ENCODE measurements around the gene SCN4A.
A peak's percentile ranks its signal among the peaks of the same experiment; 100 is the strongest.
"Not testable (repeated sequence)": the region's sequence is repeated elsewhere in the genome, so short reads cannot be mapped to it uniquely, and the experiment has no call there.

Gene SCN4A

DNA sequence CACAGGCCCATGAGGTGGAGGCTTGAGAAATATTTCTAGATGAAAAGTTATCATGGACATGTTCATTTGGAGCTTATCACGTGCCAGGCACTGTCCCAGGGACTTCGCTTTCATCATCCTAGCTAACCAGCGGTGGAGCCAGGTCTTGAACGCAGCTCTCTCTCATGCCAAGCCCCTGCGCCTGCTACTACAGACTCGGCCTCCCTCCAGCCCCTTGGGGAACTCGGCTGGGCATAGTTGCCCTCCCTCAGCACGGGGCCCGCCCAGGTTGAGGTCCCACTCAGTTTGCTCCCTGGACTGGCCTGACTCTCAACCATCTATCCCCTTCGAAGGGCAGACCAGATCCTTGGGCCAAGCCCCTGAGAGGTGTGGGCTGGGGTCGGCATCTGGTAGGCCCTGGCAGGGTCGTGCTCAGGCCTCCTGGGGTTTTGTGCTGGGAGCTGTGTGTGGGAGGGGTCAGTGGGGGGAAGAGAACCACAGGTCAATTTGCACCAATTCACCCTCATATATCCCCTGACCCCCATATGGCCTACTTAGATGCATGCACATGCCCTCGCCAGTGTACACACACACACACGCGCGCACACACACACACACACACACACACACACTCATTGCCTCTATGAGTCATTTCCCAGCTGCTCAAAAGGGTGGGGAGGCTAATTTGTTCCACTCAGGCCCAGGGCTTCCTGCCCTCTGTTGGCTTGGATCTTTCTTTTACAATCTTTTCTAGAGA is 12.1 kb upstream of the SCN4A start:
- peak; percentile 33 for DNase-seq (ENCODE audit: low read depth, low spot score)

DNA sequence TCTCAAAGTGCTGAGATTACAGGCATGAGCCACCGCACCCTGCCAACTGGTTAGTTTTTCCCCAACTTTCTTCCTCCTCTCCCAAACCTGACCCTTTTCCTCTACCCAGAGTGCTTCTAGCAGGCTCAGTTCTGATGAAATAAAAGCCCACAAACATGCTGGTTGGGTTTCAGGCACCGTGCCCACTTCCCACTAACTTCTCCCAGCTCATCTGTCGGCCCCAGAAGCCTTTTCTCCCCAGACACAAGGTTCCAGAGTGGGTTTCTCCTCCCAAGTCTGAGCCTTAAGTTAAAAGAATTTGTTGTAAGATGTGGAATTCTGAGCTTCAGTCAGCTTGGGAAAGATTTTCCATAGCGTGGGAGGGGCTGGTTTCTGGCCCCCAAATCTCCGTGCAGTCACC is 11.5 kb upstream of the SCN4A start:
- DNase-seq (ENCODE audit: low read depth, low spot score) = no peak

DNA sequence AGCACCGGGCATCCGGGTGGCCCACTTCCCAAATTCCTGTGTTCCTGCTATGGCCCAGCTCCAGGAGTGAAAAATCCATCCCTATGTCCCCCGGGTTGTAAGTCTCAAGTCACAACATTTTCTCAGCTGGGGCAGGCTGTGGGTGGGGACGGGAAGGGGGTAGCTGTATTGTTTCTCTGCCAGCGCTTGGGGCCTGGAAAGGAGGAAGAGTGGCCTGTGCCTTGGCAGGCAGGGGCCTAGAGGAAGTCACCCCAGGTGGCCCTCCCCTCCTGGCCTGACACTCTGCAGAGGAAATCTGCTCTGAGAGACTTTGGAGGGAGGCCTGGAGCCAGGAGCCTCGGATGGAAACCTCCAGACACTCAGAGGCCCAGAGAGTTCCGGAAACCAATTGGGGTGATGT is 10.6 kb upstream of the SCN4A start:
- DNase-seq (ENCODE audit: low read depth, low spot score) = no peak

DNA sequence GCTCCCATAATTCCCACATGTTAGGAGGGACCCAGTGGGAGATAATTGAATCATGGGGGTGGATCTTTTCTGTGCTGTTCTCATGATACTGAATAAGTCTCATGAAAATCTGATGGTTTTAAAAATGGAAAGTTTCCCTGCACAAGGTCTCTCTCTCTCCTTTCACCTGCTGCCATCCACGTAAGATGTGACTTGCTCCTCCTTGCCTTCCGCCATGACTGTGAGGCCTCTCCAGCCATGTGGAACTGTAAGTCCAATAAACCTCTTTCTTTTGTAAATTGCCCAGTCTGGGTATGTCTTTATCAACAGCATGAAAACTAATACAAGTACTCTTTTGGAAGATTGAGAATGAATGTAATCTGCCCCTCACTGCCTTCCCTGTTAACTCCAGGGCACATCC is 9.9 kb upstream of the SCN4A start:
- DNase-seq (ENCODE audit: low read depth, low spot score) = not testable (repeated sequence)

DNA sequence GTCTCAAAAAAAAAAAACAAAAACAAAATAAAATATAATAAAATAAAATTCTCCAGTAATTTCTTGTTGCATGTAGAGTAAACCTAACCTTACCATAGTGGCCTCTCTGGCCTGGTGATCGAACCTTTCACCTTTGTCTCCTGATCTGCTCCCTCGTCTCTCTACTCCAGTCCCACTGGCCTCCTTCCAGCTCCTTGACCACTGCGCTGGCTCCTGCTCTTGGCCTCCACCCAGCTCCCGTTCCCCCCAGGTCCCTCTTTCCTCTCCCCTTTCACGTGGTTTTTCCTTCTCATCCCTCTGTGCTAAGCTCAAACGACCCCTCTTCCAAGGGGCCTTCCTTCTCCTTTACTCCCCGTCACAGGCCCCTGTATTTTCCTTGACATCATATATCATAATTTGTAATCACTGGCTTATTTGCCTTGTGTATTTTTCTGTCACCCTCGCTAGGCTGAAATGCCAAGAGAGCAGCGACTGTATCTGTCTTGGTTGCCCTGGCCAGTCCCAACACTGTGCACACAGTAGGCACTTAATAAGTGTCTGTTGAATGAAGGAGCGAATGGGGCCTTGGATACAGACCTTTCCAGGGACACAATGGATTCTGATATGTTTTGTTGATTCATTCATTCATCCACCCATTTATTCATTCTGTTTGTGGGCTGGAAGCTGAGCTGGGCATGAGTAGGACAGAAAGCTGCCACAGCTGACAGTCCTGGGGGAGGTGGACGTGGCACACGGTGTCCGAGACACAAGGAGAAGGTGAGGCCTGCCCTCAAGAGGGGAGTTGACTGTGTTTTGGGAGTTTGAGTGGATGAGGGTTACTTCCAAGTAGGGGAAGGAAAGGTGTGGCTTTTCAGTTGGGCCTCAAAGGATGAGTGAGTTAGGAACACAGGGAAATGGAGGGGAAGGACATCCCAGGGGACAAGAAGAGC is 5.8 kb upstream of the SCN4A start:
- DNase-seq (ENCODE audit: low read depth, low spot score) = no peak

DNA sequence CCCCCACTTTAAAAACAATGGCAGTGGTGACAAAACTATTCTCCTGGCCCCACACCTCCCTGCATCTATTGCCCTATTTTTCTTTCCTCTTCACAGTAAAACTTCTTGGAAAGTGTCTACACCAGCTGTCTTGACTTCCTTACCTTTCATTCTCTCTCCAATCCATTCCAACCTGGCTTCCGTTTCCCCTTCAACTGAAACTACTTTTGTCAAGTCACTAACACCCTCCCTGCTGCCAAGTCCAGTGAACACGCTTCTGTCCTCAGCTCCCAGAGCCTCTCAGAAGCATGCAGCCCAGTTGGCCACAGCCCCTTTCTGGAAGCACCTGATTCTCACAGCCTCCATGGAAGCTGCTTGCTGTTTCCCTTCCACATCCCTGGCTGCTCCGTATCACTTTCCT is 4.0 kb upstream of the SCN4A start:
- DNase-seq (ENCODE audit: low read depth, low spot score) = no peak

DNA sequence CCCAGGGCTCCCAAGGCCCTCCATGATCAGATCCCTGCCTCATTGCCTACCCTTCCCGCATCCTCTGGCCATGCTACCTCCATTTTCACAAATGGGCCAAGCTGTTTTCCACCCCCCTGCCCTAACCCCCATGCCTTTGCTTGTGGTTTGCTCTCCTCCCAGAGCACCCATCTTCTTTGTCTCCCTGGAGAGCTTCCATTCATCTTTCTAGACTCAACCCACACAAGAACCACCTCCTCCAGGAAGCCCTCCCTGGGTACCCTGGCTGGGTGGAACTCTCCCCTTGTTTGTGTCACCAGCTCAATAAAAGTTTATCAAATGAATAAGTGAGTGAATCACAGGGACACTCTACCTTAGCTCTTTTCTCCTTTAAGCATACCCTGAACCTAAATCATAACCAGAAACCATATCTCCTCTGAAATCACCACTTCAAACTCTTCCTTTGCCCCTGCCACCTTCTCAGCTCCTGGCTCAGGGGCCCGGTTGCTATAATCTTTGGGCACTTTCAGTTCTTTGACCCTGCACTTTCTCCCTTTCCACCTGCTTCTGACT is 2.9 kb upstream of the SCN4A start:
- DNase-seq (ENCODE audit: low read depth, low spot score) = no peak

DNA sequence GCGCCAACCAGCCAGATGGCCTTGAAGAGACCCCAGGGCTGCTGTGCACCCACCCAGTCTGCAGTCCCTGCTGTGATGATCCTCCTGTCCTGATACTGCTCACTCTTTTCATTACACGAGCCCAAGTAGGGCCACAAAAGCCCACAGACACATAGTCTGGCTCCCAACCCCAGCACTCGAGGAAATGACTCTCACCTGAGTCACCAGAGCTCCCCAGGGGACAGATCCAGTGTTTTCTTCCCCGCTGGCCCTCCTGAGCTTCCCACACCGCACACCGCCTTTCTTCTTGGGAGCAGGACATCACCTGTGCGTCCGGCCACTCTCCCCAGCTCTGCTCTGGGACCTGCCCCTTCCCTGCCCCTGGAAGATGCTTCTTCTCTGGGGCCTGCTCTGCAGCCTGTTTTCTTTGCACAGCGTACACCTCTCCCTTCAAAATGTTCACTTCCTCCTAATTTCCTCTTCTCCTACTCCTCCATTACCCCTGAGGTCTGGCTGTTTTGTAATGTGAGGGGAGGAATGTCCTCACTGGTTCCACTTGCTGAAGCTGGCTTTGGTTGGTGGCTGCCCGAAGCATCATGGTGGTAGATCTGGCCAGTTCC is 2.0 kb upstream of the SCN4A start:
- DNase-seq (ENCODE audit: low read depth, low spot score) = no peak

DNA sequence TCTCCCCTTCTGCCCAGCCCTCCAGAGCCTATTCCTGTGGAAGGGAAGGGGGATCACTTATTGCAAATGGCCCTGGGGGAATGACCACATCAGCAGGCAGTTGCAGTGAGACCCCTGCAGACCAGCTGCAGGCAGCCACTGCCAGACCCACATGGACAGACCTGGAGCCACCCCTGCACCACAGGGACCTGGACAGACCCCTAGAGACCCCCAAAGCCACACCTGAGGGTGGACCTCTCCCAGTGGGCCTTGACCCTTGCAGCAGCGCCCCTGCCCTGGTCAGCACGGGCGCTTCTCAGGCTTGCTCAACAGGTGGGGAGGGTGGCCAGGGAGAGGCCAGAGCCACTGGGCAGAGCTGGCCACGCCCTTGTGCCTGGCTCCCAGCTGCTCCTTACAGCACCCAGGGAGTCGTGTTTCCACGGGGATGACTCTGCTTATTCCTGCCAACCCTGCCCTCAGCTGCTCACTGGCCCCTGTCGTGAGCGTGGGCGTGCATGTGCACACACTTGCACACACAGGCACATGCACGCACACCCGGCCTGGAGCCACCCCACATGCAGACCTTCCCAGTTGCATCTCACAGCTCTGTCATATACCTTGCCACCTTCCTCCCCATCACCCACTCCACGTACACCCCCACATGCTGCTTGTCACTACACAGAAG is 1.3 kb upstream of the SCN4A start:
- DNase-seq (ENCODE audit: low read depth, low spot score) = no peak

DNA sequence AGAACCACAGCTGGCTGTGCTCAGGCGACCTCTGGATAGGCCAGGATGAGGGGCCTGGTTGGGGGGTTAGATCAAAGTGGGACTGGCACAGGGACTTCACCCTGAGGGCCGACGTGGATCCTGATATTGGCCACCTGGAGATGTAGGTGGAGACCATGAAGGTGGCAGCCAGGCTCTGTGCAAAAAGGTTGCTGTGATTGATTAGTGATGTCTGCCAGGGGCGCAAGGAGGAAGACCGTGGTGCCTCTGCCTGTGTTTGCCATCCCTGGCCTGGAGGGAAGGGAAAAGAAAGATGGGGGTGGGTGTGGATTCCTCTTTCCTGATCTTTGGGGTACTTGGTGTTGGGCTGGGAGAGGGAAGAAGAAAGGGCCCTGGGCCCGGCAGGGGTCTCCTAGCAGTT is 529 bp upstream of the SCN4A start:
- DNase-seq (ENCODE audit: low read depth, low spot score) = no peak

DNA sequence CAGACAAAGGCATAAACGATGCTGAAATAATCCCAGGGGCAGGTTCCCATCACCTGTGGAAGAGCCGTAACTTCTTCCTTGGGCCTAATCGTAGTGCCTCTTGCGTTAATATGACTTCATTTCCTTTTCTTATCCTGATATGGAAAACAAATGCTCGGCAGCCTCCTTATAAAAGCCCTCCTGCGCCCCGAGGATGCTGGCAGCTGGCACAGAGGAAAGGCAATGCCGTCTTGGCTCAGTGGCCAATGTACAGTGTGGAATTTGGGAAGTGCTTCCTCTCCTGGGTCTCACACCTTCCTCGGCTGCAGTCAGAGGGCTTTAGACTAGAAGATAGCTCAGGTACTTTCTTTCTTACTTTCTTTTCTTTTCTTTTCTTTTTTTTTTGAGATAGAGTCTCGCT is 3.4 kb downstream of the SCN4A start:
- no peak for DNase-seq (ENCODE audit: low read depth, low spot score)

DNA sequence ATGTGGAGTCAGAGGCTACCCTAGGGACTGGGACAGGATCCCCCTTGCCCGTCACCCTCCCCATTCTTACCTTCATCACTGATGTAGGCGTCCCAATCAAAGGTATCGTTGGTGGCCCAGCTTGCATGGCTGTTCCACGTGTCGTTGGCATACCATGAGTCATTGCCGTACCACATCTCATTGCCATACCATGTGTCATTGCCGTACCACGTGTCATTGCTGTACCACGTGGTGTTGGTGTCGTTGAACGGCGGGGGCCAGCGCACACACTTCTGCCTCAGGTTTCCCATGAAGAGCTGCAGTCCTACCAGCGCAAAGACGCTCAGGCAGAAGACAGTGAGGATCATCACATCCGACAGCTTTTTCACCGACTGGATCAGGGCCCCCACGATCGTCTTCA is 4.8 kb downstream of the SCN4A start:
- no peak for DNase-seq (ENCODE audit: low read depth, low spot score)

DNA sequence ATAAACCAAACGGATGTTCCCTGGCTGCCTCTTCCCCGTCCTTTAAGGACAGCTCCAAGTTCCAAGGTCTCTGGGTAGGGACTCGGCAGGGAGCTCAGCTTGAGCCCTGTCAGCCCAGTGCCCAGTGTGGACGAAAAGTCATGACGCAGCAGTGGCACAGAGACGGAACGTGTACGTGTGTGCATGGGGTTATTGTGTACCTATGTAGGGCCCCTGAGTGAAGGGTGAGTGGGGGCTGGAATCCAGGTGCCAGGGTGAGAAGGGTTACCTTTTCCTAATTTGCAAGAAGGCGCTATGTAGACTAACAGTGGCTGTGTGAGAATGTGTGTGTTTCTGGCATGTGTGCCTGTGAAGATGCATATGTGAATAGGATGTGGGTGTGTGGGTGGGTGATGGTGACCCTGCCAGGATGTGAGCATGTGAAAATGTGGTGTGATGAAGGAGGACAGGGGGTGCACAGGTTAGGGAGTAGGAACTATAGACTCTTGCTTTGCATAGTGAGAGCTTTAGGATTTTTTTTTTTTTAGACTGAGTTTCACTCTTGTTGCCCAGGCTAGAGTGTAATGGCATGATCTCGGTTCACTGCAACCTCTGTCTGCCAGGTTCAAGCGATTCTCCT is 6.0 kb downstream of the SCN4A start:
- DNase-seq (ENCODE audit: low read depth, low spot score) = no peak

DNA sequence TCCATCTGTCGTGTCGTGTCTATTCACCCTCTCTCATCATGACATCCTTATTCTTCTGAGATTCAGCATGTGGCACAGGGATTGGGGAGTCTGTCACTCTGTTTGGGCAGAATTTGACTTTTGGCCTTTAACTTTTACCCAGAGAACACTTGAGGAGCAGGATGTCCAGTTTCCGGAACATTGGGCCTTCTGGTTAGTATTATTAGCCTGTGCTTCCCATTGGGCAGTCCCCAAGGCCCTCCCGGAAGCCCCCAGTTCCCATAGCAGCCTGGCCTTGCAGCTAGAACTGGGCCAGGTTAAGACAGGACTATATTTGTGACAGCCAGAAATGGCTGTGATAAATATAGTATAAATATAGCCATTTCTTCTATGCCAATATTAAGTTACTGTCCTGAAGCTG is 9.6 kb downstream of the SCN4A start:
- DNase-seq (ENCODE audit: low read depth, low spot score) = no peak

DNA sequence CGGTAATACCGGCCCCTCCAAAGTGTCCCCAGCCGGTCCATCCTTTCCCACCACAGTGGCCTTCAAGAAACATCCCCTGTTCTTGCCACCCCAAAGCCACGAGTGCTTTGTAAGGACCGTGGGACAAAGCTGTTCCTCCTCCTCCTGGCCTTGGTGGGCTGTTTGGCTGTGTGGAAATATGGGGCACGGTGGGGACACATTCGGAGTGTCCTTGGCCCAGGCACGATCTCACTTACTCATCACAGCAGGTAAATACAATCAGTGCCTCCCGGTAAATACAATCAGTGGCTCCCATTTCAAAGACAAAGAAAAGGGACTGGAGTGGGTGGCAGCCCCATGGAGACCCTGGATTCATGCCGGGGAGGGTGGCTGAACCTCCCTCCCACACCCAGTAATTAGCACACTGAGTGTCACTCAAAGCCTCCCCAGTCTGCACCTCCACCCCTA is 10.4 kb downstream of the SCN4A start:
- DNase-seq (ENCODE audit: low read depth, low spot score) = no peak

DNA sequence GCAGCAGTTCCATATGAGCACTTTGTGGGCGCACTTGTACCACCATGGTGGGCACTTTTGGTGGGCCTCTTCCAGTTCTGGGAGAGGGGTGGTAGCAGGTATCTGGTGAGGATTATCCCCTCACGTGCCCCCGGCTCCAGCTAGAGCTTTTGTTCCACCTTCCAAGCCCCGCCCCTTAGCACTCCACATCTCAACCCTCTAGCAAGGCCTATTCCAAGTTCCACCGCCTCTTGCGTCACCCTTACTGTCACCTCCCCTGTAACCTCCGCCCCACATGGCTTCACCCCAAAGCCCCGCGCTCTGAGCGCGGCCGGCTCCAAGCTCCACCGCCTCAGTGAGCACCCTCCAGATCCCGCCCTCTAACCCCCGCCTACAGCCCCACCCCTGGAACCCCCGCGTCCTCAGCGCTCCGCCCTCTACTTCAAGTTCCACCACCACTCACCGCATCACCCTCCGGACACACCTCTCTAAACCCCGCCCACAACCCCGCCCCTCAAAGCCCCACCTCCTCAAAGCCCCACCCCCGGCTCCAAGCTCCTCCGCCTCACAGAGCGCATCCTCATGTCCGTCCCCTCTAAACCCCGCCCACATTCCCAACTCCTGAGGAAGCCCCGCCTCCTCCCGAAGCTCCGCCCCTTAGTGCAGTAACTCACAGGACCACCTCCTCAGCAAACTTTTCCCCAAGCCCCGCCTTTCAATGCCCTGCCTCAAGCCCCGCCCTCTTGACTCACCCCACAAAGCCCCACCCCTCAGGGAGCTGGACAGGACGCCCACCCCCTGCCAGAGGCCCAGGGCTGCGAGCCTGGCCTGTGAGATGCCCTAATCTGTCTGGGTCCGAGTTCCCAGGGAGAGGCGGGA is 11.1 kb downstream of the SCN4A start:
- no peak for DNase-seq (ENCODE audit: low read depth, low spot score)

DNA sequence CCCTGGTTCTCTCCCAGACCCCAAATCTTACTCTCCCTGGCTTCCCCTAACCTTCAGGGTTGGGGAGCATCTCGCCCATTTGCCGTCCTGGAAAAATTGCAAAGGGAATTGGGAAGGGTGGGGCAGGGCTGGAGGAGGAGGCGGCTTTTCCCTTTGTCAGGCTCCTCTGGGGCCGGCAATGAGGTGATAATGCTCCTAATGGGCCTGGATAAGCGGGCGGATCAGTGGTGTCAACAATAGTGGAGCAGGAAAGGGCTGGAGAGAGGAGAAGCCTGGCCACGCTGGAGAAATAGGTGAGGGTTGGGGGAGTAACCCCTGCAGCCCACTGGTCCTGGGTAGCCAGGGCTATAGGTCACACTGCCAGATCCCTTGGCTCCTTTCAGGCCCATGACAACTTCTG is 12.3 kb downstream of the SCN4A start:
- no peak for DNase-seq (ENCODE audit: low read depth, low spot score)

DNA sequence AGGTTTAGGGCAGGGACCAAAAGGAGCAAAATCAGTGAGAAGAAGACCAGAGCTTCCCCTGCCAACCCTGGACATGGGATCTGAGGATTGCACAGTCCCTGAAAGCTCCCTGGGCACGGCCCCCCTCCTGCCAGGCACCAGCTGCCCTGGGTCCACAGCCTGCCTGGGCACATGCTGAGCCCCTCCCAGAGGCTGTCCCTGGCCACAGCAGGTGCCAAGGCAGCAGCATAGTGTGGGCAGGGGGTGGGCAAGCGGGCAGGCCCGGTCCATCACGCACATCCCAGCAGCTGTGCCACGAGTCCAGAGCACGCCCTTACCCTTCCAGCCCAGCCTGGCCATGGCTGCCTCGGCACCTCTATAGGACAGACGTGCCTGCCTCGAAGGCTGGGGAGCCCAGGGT is 12.7 kb downstream of the SCN4A start:
- DNase-seq (ENCODE audit: low read depth, low spot score) = no peak

DNA sequence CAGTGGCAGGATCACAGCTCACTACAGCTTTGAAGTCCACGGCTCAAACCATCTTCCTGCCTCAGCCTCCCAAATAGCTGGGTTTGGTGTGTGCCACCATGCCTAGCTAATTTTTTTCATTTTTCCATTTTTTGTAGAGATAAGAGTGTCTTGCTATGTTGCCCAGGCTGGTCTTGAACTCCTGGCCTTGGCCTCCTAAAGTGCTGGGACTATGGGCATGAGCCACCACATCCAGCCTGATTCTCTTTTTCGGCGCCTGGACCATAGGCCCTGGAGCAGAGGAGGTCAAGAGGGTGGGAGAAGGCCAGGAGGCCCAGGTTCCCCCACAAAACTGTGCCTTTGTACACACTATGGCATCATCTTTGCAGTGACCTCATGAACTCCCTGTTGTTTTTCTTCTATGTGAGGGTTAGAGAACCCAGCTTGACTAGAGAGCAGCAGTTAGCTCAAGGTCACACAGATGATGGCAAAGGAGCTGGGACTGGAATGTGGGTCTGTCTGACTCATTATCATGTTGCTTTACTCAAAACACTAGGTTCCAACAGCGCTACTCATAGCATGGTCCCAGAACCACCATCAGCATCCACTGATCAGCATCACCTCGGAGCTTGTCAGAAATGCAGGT is 16.3 kb downstream of the SCN4A start:
- no peak for DNase-seq (ENCODE audit: low read depth, low spot score)

DNA sequence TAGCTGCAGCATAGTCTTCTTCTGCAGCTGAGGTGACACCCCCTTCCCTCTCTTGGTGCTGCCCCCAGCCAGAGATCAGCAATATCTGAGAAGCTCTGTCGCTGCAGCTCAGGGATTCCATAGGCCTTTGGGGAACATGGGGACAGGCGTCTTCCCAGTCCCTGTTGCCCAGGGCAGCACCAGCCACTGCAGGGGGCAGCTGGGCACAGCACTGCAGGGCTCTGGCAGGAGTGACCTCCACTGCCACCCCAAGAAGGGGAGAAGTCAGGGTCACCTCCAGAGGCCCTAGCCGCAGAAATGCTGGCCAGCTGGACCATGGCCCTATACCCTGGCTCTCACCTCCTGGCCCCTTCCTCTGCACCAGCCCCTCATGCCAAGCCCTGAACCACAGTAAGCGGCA is 16.9 kb downstream of the SCN4A start:
- no peak for DNase-seq (ENCODE audit: low read depth, low spot score)

Measured in smooth muscle cell of the brain vasculature (primary cell).